Left forelimb (tissue), 1 donor: ENCODE data around the gene DYSF.

Experiments
- DNase-seq: peaks from one replicate; pipeline ENCODE4 v3.0.0-alpha.2; 2018; ENCODE audit warnings: low spot score

Gene DYSF

GRCh38 chr2:71552861-71553301 lies 99.5 kb downstream of the DYSF start:
- no peak for DNase-seq

- no peak for DNase-seq
Observed at GRCh38 chr2:71554028-71554705, 100.8 kb downstream of the DYSF start.

- DNase-seq: no peak
Observed at GRCh38 chr2:71554706-71555056, 101.3 kb downstream of the DYSF start.

- DNase-seq: no peak
Observed at GRCh38 chr2:71555798-71556454, 102.6 kb downstream of the DYSF start.

GRCh38 chr2:71556692-71557250 lies 103.4 kb downstream of the DYSF start:
- no peak for DNase-seq

- DNase-seq: no peak
Observed at GRCh38 chr2:71557321-71557720, 104.0 kb downstream of the DYSF start.

- DNase-seq: no peak
Observed at GRCh38 chr2:71558300-71559051, 105.1 kb downstream of the DYSF start.

- DNase-seq: no peak
Observed at GRCh38 chr2:71559080-71559827, 105.9 kb downstream of the DYSF start.

- no peak for DNase-seq
Observed at GRCh38 chr2:71559828-71560637, 106.7 kb downstream of the DYSF start.

GRCh38 chr2:71560638-71561011 lies 107.3 kb downstream of the DYSF start:
- DNase-seq: no peak

- no peak for DNase-seq
Observed at GRCh38 chr2:71561441-71562267, 108.3 kb downstream of the DYSF start.

- no peak for DNase-seq
Observed at GRCh38 chr2:71562518-71562917, 109.2 kb downstream of the DYSF start.

GRCh38 chr2:71563872-71564271 lies 110.5 kb downstream of the DYSF start:
- DNase-seq: no peak

GRCh38 chr2:71564361-71564760 lies 111.0 kb downstream of the DYSF start:
- DNase-seq: no peak

GRCh38 chr2:71564790-71565189 lies 111.4 kb downstream of the DYSF start:
- DNase-seq: no peak

GRCh38 chr2:71566372-71566771 lies 113.0 kb downstream of the DYSF start:
- DNase-seq: no peak

GRCh38 chr2:71567625-71568024 lies 114.3 kb downstream of the DYSF start:
- DNase-seq: no peak

GRCh38 chr2:71568103-71568502 lies 114.7 kb downstream of the DYSF start:
- no peak for DNase-seq

- DNase-seq: no peak
Observed at GRCh38 chr2:71570511-71570910, 117.2 kb downstream of the DYSF start.

- no peak for DNase-seq
Observed at GRCh38 chr2:71570951-71571460, 117.6 kb downstream of the DYSF start.
